IMR-90 (cell line): Measurements from ENCODE around the gene MGAT5B. TPM values are rescaled to one million over a fixed set of nuclear protein-coding genes. Genes with fewer than 3 reads are reported as not detected.

Experiments used
- ATAC-seq: fragments of 200-7000 bp; cut with Tn5 transposase; 2 replicates; pipeline ENCODE4 v1.9.1; 2020; ENCODE audit warnings: low read depth, mild to moderate bottlenecking, moderate library complexity
- BruUV-seq: library from RNA; stranded (reverse); fragments of 400-500 nt; replicated peaks from 2 replicates; lab custom pipeline; 2021; lab: Mats Ljungman, UMichigan
- CTCF ChIA-PET: fragments of 300-600 bp; formaldehyde crosslinking; extraction: SDS; loops from one replicate; lab custom pipeline; 2021; ENCODE audit warnings: antibody characterized with exemption; lab: Yijun Ruan, JAX
- POLR2A ChIA-PET: fragments of 300-600 bp; sonication (Branson Sonifier 250); formaldehyde crosslinking; loops from one replicate; lab custom pipeline; 2022; ENCODE audit warnings: antibody characterized with exemption; ENCODE audit not compliant: unreplicated experiment; lab: Charles Lee
- DNase-seq: peaks from one replicate; pipeline ENCODE4 v3.0.0; 2013
- H2AFZ ChIP-seq: replicated peaks from 2 replicates; pipeline ENCODE3; 2013; ENCODE audit warnings: low read length, mild to moderate bottlenecking; ENCODE audit not compliant: poor library complexity
- H2AK5ac ChIP-seq: 2 replicates; pipeline ENCODE4 v1.6.1; 2013; ENCODE audit warnings: low read depth, low read length, inconsistent platforms
- H2AK9ac ChIP-seq: replicated peaks from 2 replicates; pipeline ENCODE3; 2013; ENCODE audit warnings: mild to moderate bottlenecking, low read depth, low read length, moderate library complexity; ENCODE audit not compliant: poor library complexity
- H2BK120ac ChIP-seq: 2 replicates; pipeline ENCODE4 v1.6.1; 2013; ENCODE audit warnings: low read depth, low read length, inconsistent platforms
- H2BK15ac ChIP-seq: 3 replicates; pipeline ENCODE4 v1.6.1; 2013; ENCODE audit warnings: low read depth, low read length, inconsistent platforms
- H2BK20ac ChIP-seq: 2 replicates; pipeline ENCODE4 v1.6.1; 2013; ENCODE audit warnings: low read depth, mild to moderate bottlenecking, inconsistent platforms, low read length, moderate library complexity
- H2BK5ac ChIP-seq: 2 replicates; pipeline ENCODE4 v1.6.1; 2013; ENCODE audit warnings: mild to moderate bottlenecking, low read depth, low read length, inconsistent platforms; ENCODE audit not compliant: poor library complexity, severe bottlenecking
- H3K14ac ChIP-seq: replicated peaks from 2 replicates; pipeline ENCODE4 v1.6.1; 2013; ENCODE audit warnings: low read depth, low read length, inconsistent platforms
- H3K18ac ChIP-seq: 2 replicates; pipeline ENCODE4 v1.6.1; 2013; ENCODE audit warnings: low read depth, low read length, control low read depth
- H3K23ac ChIP-seq: 2 replicates; pipeline ENCODE4 v1.6.1; 2013; ENCODE audit warnings: low read depth, low read length, inconsistent platforms
- H3K27ac ChIP-seq: 2 replicates; pipeline ENCODE4 v1.5.1; 2013; ENCODE audit warnings: mild to moderate bottlenecking, control low read depth, low read length; ENCODE audit not compliant: insufficient read depth
- H3K27me3 ChIP-seq: 2 replicates; pipeline ENCODE4 v1.6.1; 2013; ENCODE audit warnings: low read length; ENCODE audit not compliant: control insufficient read depth, insufficient read depth
- H3K36me3 ChIP-seq: 2 replicates; pipeline ENCODE4 v1.6.1; 2013; ENCODE audit warnings: low read length, mixed read lengths; ENCODE audit not compliant: control insufficient read depth, insufficient read depth
- H3K4ac ChIP-seq: 2 replicates; pipeline ENCODE4 v1.6.1; 2013; ENCODE audit warnings: low read depth, low read length, inconsistent platforms
- H3K4me1 ChIP-seq: 2 replicates; pipeline ENCODE4 v1.6.1; 2013; ENCODE audit warnings: low read length, mixed read lengths; ENCODE audit not compliant: control insufficient read depth, insufficient read depth
- H3K4me2 ChIP-seq: 2 replicates; pipeline ENCODE4 v1.6.1; 2013; ENCODE audit warnings: low read depth, mild to moderate bottlenecking, control low read depth, low read length, moderate library complexity
- H3K4me3 ChIP-seq: 2 replicates; pipeline ENCODE4 v1.5.1; 2013; ENCODE audit warnings: low read depth, mild to moderate bottlenecking, control low read depth, low read length, moderate library complexity; ENCODE audit not compliant: insufficient read depth
- H3K56ac ChIP-seq: 2 replicates; pipeline ENCODE4 v1.6.1; 2013; ENCODE audit warnings: low read length, inconsistent platforms; ENCODE audit not compliant: insufficient read depth; ENCODE audit errors: extremely low read depth
- H3K79me1 ChIP-seq, 2 experiments: 2 replicates each; pipeline ENCODE4 v1.6.1; 2013; ENCODE audit warnings: low read length in 2 of 2, inconsistent platforms in 1 of 2, low read depth in 1 of 2
- H3K9ac ChIP-seq: 2 replicates; pipeline ENCODE4 v1.6.1; 2013; ENCODE audit warnings: low read depth, low read length, control low read depth
- H3K9me1 ChIP-seq: 2 replicates; pipeline ENCODE4 v1.6.1; 2013; ENCODE audit warnings: low read length, inconsistent platforms; ENCODE audit not compliant: insufficient read depth
- H3K9me3 ChIP-seq: 2 replicates; pipeline ENCODE4 v1.6.1; 2013; ENCODE audit warnings: low read length; ENCODE audit not compliant: control insufficient read depth, insufficient read depth
- H4K20me1 ChIP-seq: 2 replicates; pipeline ENCODE4 v1.6.1; 2013; ENCODE audit warnings: low read length, inconsistent platforms; ENCODE audit not compliant: insufficient read depth
- H4K5ac ChIP-seq: 2 replicates; pipeline ENCODE4 v1.6.1; 2013; ENCODE audit warnings: mild to moderate bottlenecking, low read depth, low read length, control low read depth
- H4K8ac ChIP-seq, 2 experiments: 2 replicates each; pipeline ENCODE4 v1.6.1; 2013; ENCODE audit warnings: low read depth in 2 of 2, low read length in 2 of 2, control low read depth in 1 of 2, inconsistent platforms in 1 of 2
- H4K91ac ChIP-seq: 2 replicates; pipeline ENCODE4 v1.6.1; 2013; ENCODE audit warnings: low read depth, low read length, inconsistent platforms; ENCODE audit not compliant: insufficient read depth
- MAZ ChIP-seq: IDR thresholded peaks from 2 replicates; pipeline ENCODE4 v1.6.1; 2012; ENCODE audit warnings: low read depth, mild to moderate bottlenecking, low read length, improper control_type of control experiment, moderate library complexity, borderline replicate concordance
- whole genome bisulfite sequencing, 2 experiments: methylation state at CpG; one replicate each; pipeline versions ENCODE4 v1.1.5 to v1.1.7; 2013; ENCODE audit warnings: missing lambda C conversion rate in 2 of 2; ENCODE audit not compliant: insufficient read length in 1 of 2; ENCODE audit errors: extremely low coverage in 2 of 2; 5-methylcytosine and 5-hydroxymethylcytosine counted together
- dilution Hi-C: fragments of 300-500 bp; cut with HindIII; formaldehyde crosslinking; loops from one replicate; pipeline ENCODE4 v1.14.3; 2018; ENCODE audit warnings: low sequenced_read_pairs; ENCODE audit not compliant: unreplicated experiment
- in situ Hi-C: fragments of 300-500 bp; cut with MboI; formaldehyde crosslinking; loops from 3 replicates; pipeline ENCODE4 v1.14.3; 2019; ENCODE audit warnings: low sequenced_read_pairs, inconsistent platforms, mixed read lengths
- intact Hi-C: fragments of 100-400 bp; cut with micrococcal nuclease; formaldehyde crosslinking; loops from 2 replicates; pipeline ENCODE4 v1.10.0; 2022
- polyA plus RNA-seq, 3 experiments: library from polyadenylated mRNA; depleted of rRNA; stranded (reverse); fragments of >200 nt; gene quantifications; 2 replicates each; pipeline ENCODE4 v1.2.3, GENCODE V29; 2012; ENCODE audit warnings: low replicate concordance in 1 of 3
- total RNA-seq: library from RNA; depleted of rRNA; stranded (reverse); fragments of >200 nt; gene quantifications from 2 replicates; pipeline ENCODE4 v1.2.3, GENCODE V29; 2012

MGAT5B gene
- total and polyA plus RNA-seq, 2 of the 4 experiments (the other 2 are of a cell fraction), result 0.54 to 2.0 TPM

- no peak overlapping the region for H3K27ac ChIP-seq
- no peak overlapping the region for H2BK20ac ChIP-seq
- no peaks in the 10 kb centered on the region for H3K36me3 ChIP-seq
- H2BK5ac ChIP-seq, result no peak overlapping the region
- H3K9me1 ChIP-seq, result no peaks in the 10 kb centered on the region
- H2AK5ac ChIP-seq, result no peak overlapping the region
- dilution Hi-C loops (no loop called here), intact Hi-C loops (no loop called here), in situ Hi-C loops (no loop called here)
- H4K91ac ChIP-seq, result no peak overlapping the region
- H3K14ac ChIP-seq, result no peak overlapping the region
- no peak overlapping the region for H3K18ac ChIP-seq
- no peak overlapping the region for H3K9ac ChIP-seq
- no peak overlapping the region for H2BK120ac ChIP-seq
- no peak overlapping the region for H4K8ac ChIP-seq
- BruUV-seq, result no TSS peak
- H4K5ac ChIP-seq, result no peak overlapping the region
- H3K4me1 ChIP-seq, result no peaks in the 10 kb centered on the region
- TF ChIP-seq MAZ, result no peak
- H3K56ac ChIP-seq, result no peak overlapping the region
- DNase-seq (no peak), ATAC-seq (no peak)
- H3K4me3 ChIP-seq, result no peak overlapping the region
- H3K9me3 ChIP-seq, result no peaks in the 10 kb centered on the region
- ChIA-PET CTCF (no interaction called here), POLR2A (no interaction called here)
- no peak overlapping the region for H2AK9ac ChIP-seq
- H2BK15ac ChIP-seq, result no peak overlapping the region
- H3K27me3 ChIP-seq, result peaks cover 34% of the 10 kb centered on the region
- H2AFZ ChIP-seq, result no peak overlapping the region
- no CpG with 5 or more reads among the region's 12 CpGs for WGBS, 2 experiments
- no peak overlapping the region for H3K23ac ChIP-seq
- no peak overlapping the region for H3K4me2 ChIP-seq
- peaks cover 3% of the 10 kb centered on the region for H4K20me1 ChIP-seq
- no peaks in the 10 kb centered on the region for H3K79me1 ChIP-seq
- H3K4ac ChIP-seq, result no peak overlapping the region
Observed at GRCh38 chr17:76880971-76881370, 12.8 kb downstream of the MGAT5B start.
